IMR-90 (cell line): ENCODE results near the gene HDDC2. TPM values are rescaled to one million over a fixed set of nuclear protein-coding genes. Genes with fewer than 3 reads are reported as not detected.

Experiments used
- ATAC-seq: fragments of 200-7000 bp; cut with Tn5 transposase; 2 replicates; pipeline ENCODE4 v1.9.1; 2020; ENCODE audit warnings: low read depth, mild to moderate bottlenecking, moderate library complexity
- BruUV-seq: library from RNA; stranded (reverse); fragments of 400-500 nt; replicated peaks from 2 replicates; lab custom pipeline; 2021; lab: Mats Ljungman, UMichigan
- CTCF ChIA-PET: fragments of 300-600 bp; formaldehyde crosslinking; extraction: SDS; loops from one replicate; lab custom pipeline; 2021; ENCODE audit warnings: antibody characterized with exemption; lab: Yijun Ruan, JAX
- POLR2A ChIA-PET: fragments of 300-600 bp; sonication (Branson Sonifier 250); formaldehyde crosslinking; loops from one replicate; lab custom pipeline; 2022; ENCODE audit warnings: antibody characterized with exemption; ENCODE audit not compliant: unreplicated experiment; lab: Charles Lee
- DNase-seq: peaks from one replicate; pipeline ENCODE4 v3.0.0; 2013
- H2AFZ ChIP-seq: replicated peaks from 2 replicates; pipeline ENCODE3; 2013; ENCODE audit warnings: low read length, mild to moderate bottlenecking; ENCODE audit not compliant: poor library complexity
- H2AK5ac ChIP-seq: 2 replicates; pipeline ENCODE4 v1.6.1; 2013; ENCODE audit warnings: low read depth, low read length, inconsistent platforms
- H2AK9ac ChIP-seq: replicated peaks from 2 replicates; pipeline ENCODE3; 2013; ENCODE audit warnings: mild to moderate bottlenecking, low read depth, low read length, moderate library complexity; ENCODE audit not compliant: poor library complexity
- H2BK120ac ChIP-seq: 2 replicates; pipeline ENCODE4 v1.6.1; 2013; ENCODE audit warnings: low read depth, low read length, inconsistent platforms
- H2BK15ac ChIP-seq: 3 replicates; pipeline ENCODE4 v1.6.1; 2013; ENCODE audit warnings: low read depth, low read length, inconsistent platforms
- H2BK20ac ChIP-seq: 2 replicates; pipeline ENCODE4 v1.6.1; 2013; ENCODE audit warnings: low read depth, mild to moderate bottlenecking, inconsistent platforms, low read length, moderate library complexity
- H2BK5ac ChIP-seq: 2 replicates; pipeline ENCODE4 v1.6.1; 2013; ENCODE audit warnings: mild to moderate bottlenecking, low read depth, low read length, inconsistent platforms; ENCODE audit not compliant: poor library complexity, severe bottlenecking
- H3K14ac ChIP-seq: replicated peaks from 2 replicates; pipeline ENCODE4 v1.6.1; 2013; ENCODE audit warnings: low read depth, low read length, inconsistent platforms
- H3K18ac ChIP-seq: 2 replicates; pipeline ENCODE4 v1.6.1; 2013; ENCODE audit warnings: low read depth, low read length, control low read depth
- H3K23ac ChIP-seq: 2 replicates; pipeline ENCODE4 v1.6.1; 2013; ENCODE audit warnings: low read depth, low read length, inconsistent platforms
- H3K27ac ChIP-seq: 2 replicates; pipeline ENCODE4 v1.5.1; 2013; ENCODE audit warnings: mild to moderate bottlenecking, control low read depth, low read length; ENCODE audit not compliant: insufficient read depth
- H3K27me3 ChIP-seq: 2 replicates; pipeline ENCODE4 v1.6.1; 2013; ENCODE audit warnings: low read length; ENCODE audit not compliant: control insufficient read depth, insufficient read depth
- H3K36me3 ChIP-seq: 2 replicates; pipeline ENCODE4 v1.6.1; 2013; ENCODE audit warnings: low read length, mixed read lengths; ENCODE audit not compliant: control insufficient read depth, insufficient read depth
- H3K4ac ChIP-seq: 2 replicates; pipeline ENCODE4 v1.6.1; 2013; ENCODE audit warnings: low read depth, low read length, inconsistent platforms
- H3K4me1 ChIP-seq: 2 replicates; pipeline ENCODE4 v1.6.1; 2013; ENCODE audit warnings: low read length, mixed read lengths; ENCODE audit not compliant: control insufficient read depth, insufficient read depth
- H3K4me2 ChIP-seq: 2 replicates; pipeline ENCODE4 v1.6.1; 2013; ENCODE audit warnings: low read depth, mild to moderate bottlenecking, control low read depth, low read length, moderate library complexity
- H3K4me3 ChIP-seq: 2 replicates; pipeline ENCODE4 v1.5.1; 2013; ENCODE audit warnings: low read depth, mild to moderate bottlenecking, control low read depth, low read length, moderate library complexity; ENCODE audit not compliant: insufficient read depth
- H3K56ac ChIP-seq: 2 replicates; pipeline ENCODE4 v1.6.1; 2013; ENCODE audit warnings: low read length, inconsistent platforms; ENCODE audit not compliant: insufficient read depth; ENCODE audit errors: extremely low read depth
- H3K79me1 ChIP-seq, 2 experiments: 2 replicates each; pipeline ENCODE4 v1.6.1; 2013; ENCODE audit warnings: low read length in 2 of 2, inconsistent platforms in 1 of 2, low read depth in 1 of 2
- H3K9ac ChIP-seq: 2 replicates; pipeline ENCODE4 v1.6.1; 2013; ENCODE audit warnings: low read depth, low read length, control low read depth
- H3K9me1 ChIP-seq: 2 replicates; pipeline ENCODE4 v1.6.1; 2013; ENCODE audit warnings: low read length, inconsistent platforms; ENCODE audit not compliant: insufficient read depth
- H3K9me3 ChIP-seq: 2 replicates; pipeline ENCODE4 v1.6.1; 2013; ENCODE audit warnings: low read length; ENCODE audit not compliant: control insufficient read depth, insufficient read depth
- H4K20me1 ChIP-seq: 2 replicates; pipeline ENCODE4 v1.6.1; 2013; ENCODE audit warnings: low read length, inconsistent platforms; ENCODE audit not compliant: insufficient read depth
- H4K5ac ChIP-seq: 2 replicates; pipeline ENCODE4 v1.6.1; 2013; ENCODE audit warnings: mild to moderate bottlenecking, low read depth, low read length, control low read depth
- H4K8ac ChIP-seq, 2 experiments: 2 replicates each; pipeline ENCODE4 v1.6.1; 2013; ENCODE audit warnings: low read depth in 2 of 2, low read length in 2 of 2, control low read depth in 1 of 2, inconsistent platforms in 1 of 2
- H4K91ac ChIP-seq: 2 replicates; pipeline ENCODE4 v1.6.1; 2013; ENCODE audit warnings: low read depth, low read length, inconsistent platforms; ENCODE audit not compliant: insufficient read depth
- BHLHE40 ChIP-seq: fragments of 150-350 bp; IDR thresholded peaks from 2 replicates; pipeline ENCODE4 v1.6.1; 2016; ENCODE audit warnings: mild to moderate bottlenecking, low read depth, low read length
- CEBPB ChIP-seq: IDR thresholded peaks from 2 replicates; pipeline ENCODE4 v1.6.1; 2012; ENCODE audit warnings: low read depth, low read length, improper control_type of control experiment
- CHD1 ChIP-seq: IDR thresholded peaks from 2 replicates; pipeline ENCODE4 v1.6.1; 2012; ENCODE audit warnings: low read depth, low read length, improper control_type of control experiment
- CTCF ChIP-seq: conservative IDR thresholded peaks from 2 replicates; pipeline ENCODE4 v1.5.1; 2012; ENCODE audit warnings: mild to moderate bottlenecking, low read depth, low read length, improper control_type of control experiment
- ELK1 ChIP-seq: fragments of 150-350 bp; IDR thresholded peaks from 2 replicates; pipeline ENCODE4 v1.6.1; 2016; ENCODE audit warnings: low read depth, mild to moderate bottlenecking, low read length, moderate library complexity, borderline replicate concordance
- FOS ChIP-seq: fragments of 150-350 bp; IDR thresholded peaks from 2 replicates; pipeline ENCODE4 v1.6.1; 2016; ENCODE audit warnings: low read depth, low read length
- MAFK ChIP-seq: IDR thresholded peaks from 2 replicates; pipeline ENCODE4 v1.6.1; 2012; ENCODE audit warnings: low read depth, low read length, improper control_type of control experiment
- MAZ ChIP-seq: IDR thresholded peaks from 2 replicates; pipeline ENCODE4 v1.6.1; 2012; ENCODE audit warnings: low read depth, mild to moderate bottlenecking, low read length, improper control_type of control experiment, moderate library complexity, borderline replicate concordance
- MXI1 ChIP-seq: IDR thresholded peaks from 2 replicates; pipeline ENCODE4 v1.6.1; 2012; ENCODE audit warnings: low read depth, mild to moderate bottlenecking, low read length, moderate library complexity, borderline replicate concordance
- NFE2L2 ChIP-seq: fragments of 150-350 bp; IDR thresholded peaks from 2 replicates; pipeline ENCODE4 v1.6.1; 2016; ENCODE audit warnings: low read depth, mild to moderate bottlenecking, low read length
- POLR2A ChIP-seq: IDR thresholded peaks from 2 replicates; pipeline ENCODE4 v1.6.1; 2012; ENCODE audit warnings: mild to moderate bottlenecking, low read depth, low read length
- RAD21 ChIP-seq: IDR thresholded peaks from 2 replicates; pipeline ENCODE4 v1.6.1; 2012; ENCODE audit warnings: low read length, improper control_type of control experiment
- RFX5 ChIP-seq: IDR thresholded peaks from 2 replicates; pipeline ENCODE4 v1.8.0; 2012; ENCODE audit warnings: low read depth, mild to moderate bottlenecking, low read length, moderate library complexity
- SMC3 ChIP-seq: fragments of 150-350 bp; IDR thresholded peaks from 2 replicates; pipeline ENCODE4 v1.6.1; 2016; ENCODE audit warnings: low read depth, mild to moderate bottlenecking, antibody characterized with exemption, low read length, moderate library complexity
- WGBS, 2 experiments: methylation state at CpG; one replicate each; pipeline versions ENCODE4 v1.1.5 to v1.1.7; 2013; ENCODE audit warnings: missing lambda C conversion rate in 2 of 2; ENCODE audit not compliant: insufficient read length in 1 of 2; ENCODE audit errors: extremely low coverage in 2 of 2; 5-methylcytosine and 5-hydroxymethylcytosine counted together
- dilution Hi-C: fragments of 300-500 bp; cut with HindIII; formaldehyde crosslinking; loops from one replicate; pipeline ENCODE4 v1.14.3; 2018; ENCODE audit warnings: low sequenced_read_pairs; ENCODE audit not compliant: unreplicated experiment
- in situ Hi-C: fragments of 300-500 bp; cut with MboI; formaldehyde crosslinking; loops from 3 replicates; pipeline ENCODE4 v1.14.3; 2019; ENCODE audit warnings: low sequenced_read_pairs, inconsistent platforms, mixed read lengths
- intact Hi-C: fragments of 100-400 bp; cut with micrococcal nuclease; formaldehyde crosslinking; loops from 2 replicates; pipeline ENCODE4 v1.10.0; 2022
- polyA plus RNA-seq, 3 experiments: library from polyadenylated mRNA; depleted of rRNA; stranded (reverse); fragments of >200 nt; gene quantifications; 2 replicates each; pipeline ENCODE4 v1.2.3, GENCODE V29; 2012; ENCODE audit warnings: low replicate concordance in 1 of 3
- total RNA-seq: library from RNA; depleted of rRNA; stranded (reverse); fragments of >200 nt; gene quantifications from 2 replicates; pipeline ENCODE4 v1.2.3, GENCODE V29; 2012
- TF ChIP-seq, protein P1 (sequence below): fragments of 150-350 bp; IDR thresholded peaks from 2 replicates; pipeline ENCODE4 v1.6.1; 2017; ENCODE audit warnings: mild to moderate bottlenecking, antibody characterized with exemption, low read length, low read depth

The HDDC2 gene
- total and polyA plus RNA-seq, 2 of the 4 experiments (the other 2 are of a cell fraction) = 40.9 to 68.6 TPM

GRCh38 chr6:125316621-125317020 is 14.9 kb upstream of the HDDC2 start:
- DNase-seq (no peak), ATAC-seq (no peak)
- H3K23ac ChIP-seq = no peak overlapping the region
- H3K9ac ChIP-seq = no peak overlapping the region
- no peaks in the 10 kb centered on the region for H3K4me1 ChIP-seq
- H2AK5ac ChIP-seq = no peak overlapping the region
- no TSS peak for BruUV-seq
- no peaks in the 10 kb centered on the region for H4K20me1 ChIP-seq
- H3K36me3 ChIP-seq = no peaks in the 10 kb centered on the region
- no peak overlapping the region for H2BK5ac ChIP-seq
- H3K4me3 ChIP-seq = no peak overlapping the region
- CTCF ChIA-PET = no interaction called here
- H3K4me2 ChIP-seq = no peak overlapping the region
- no peaks in the 10 kb centered on the region for H3K9me3 ChIP-seq
- in situ Hi-C loops (loop anchor here (10.0 kb wide), 1 partner anchor 658 kb away; no protein-coding TSS in a partner anchor), intact Hi-C loops (loop anchor here (10.0 kb wide), 1 partner anchor 1808 kb away; no protein-coding TSS in a partner anchor), dilution Hi-C loops (no loop called here)
- no peak overlapping the region for H3K27ac ChIP-seq
- H3K18ac ChIP-seq = no peak overlapping the region
- H2BK15ac ChIP-seq = no peak overlapping the region
- H3K56ac ChIP-seq = no peak overlapping the region
- WGBS, 2 experiments = no CpG with 5 or more reads among the region's 9 CpGs
- H2AK9ac ChIP-seq = no peak overlapping the region
- POLR2A ChIA-PET = no interaction called here
- H3K27me3 ChIP-seq = peaks cover 11% of the 10 kb centered on the region
- H3K14ac ChIP-seq = no peak overlapping the region
- H4K91ac ChIP-seq = no peak overlapping the region
- no peak overlapping the region for H4K5ac ChIP-seq
- no peak overlapping the region for H2BK120ac ChIP-seq
- no peak for TF ChIP-seq MXI1
- no peak for TF ChIP-seq FOS
- TF ChIP-seq NFE2L2 = no peak
- TF ChIP-seq MAFK = no peak
- no peak for TF ChIP-seq CEBPB
- no peak for TF ChIP-seq ELK1
- TF ChIP-seq BHLHE40 = no peak
- no peak for TF ChIP-seq MAZ
- no peak for TF ChIP-seq CTCF
- TF ChIP-seq SMC3 = no peak
- no peak for TF ChIP-seq CHD1
- no peak for TF ChIP-seq RAD21
- TF ChIP-seq, protein P1, sequence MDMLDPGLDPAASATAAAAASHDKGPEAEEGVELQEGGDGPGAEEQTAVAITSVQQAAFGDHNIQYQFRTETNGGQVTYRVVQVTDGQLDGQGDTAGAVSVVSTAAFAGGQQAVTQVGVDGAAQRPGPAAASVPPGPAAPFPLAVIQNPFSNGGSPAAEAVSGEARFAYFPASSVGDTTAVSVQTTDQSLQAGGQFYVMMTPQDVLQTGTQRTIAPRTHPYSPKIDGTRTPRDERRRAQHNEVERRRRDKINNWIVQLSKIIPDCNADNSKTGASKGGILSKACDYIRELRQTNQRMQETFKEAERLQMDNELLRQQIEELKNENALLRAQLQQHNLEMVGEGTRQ = no peak
- no peak for TF ChIP-seq POLR2A
- TF ChIP-seq RFX5 = no peak
- H2AFZ ChIP-seq = no peak overlapping the region
- H4K8ac ChIP-seq = no peak overlapping the region
- no peaks in the 10 kb centered on the region for H3K9me1 ChIP-seq
- no peak overlapping the region for H3K4ac ChIP-seq
- no peaks in the 10 kb centered on the region for H3K79me1 ChIP-seq
- no peak overlapping the region for H2BK20ac ChIP-seq
